HEK293 (cell line): Measurements from ENCODE around the gene PITPNB.

ENCODE experiments used
- CTCF ChIA-PET: fragments of 350-600 bp; formaldehyde crosslinking; extraction: SDS; loops from one replicate; lab custom pipeline; 2021; ENCODE audit warnings: antibody characterized with exemption; lab: Yijun Ruan, JAX
- POLR2A ChIA-PET: fragments of 300-600 bp; formaldehyde crosslinking; extraction: SDS; loops from one replicate; lab custom pipeline; 2020; ENCODE audit warnings: antibody characterized with exemption, inconsistent platforms; lab: Yijun Ruan, JAX
- H3K27ac ChIP-seq: fragments of 200-500 bp; sonication (Bioruptor generic); 2 replicates; pipeline ENCODE4 v1.5.1; 2014; ENCODE audit warnings: low read depth, low read length, control low read depth, inconsistent platforms; ENCODE audit errors: extremely low read depth
- H3K36me3 ChIP-seq, 2 experiments: fragments of 200-500 bp in 1 of 2; sonication (Bioruptor generic) in 1 of 2; 1 replicate in 1 of 2; 2 replicates in 1 of 2; pipeline ENCODE4 v1.5.1; 2014 to 2017; ENCODE audit warnings: inconsistent platforms in 2 of 2, low read length in 2 of 2; ENCODE audit not compliant: control insufficient read depth in 2 of 2, insufficient read depth in 1 of 2
- H3K4me1 ChIP-seq: fragments of 200-500 bp; sonication (Bioruptor generic); 2 replicates; pipeline ENCODE4 v1.5.1; 2014; ENCODE audit warnings: mild to moderate bottlenecking, low read length, inconsistent platforms; ENCODE audit not compliant: control insufficient read depth, insufficient read depth
- H3K4me3 ChIP-seq: 2 replicates; pipeline ENCODE4 v1.5.1; 2011; ENCODE audit warnings: low read depth, mild to moderate bottlenecking, control low read depth, low read length, moderate library complexity
- H3K9me3 ChIP-seq: fragments of 200-500 bp; sonication (Bioruptor generic); 2 replicates; pipeline ENCODE4 v1.5.1; 2014; ENCODE audit warnings: low read depth, low read length, inconsistent platforms; ENCODE audit not compliant: control insufficient read depth, insufficient read depth
- GLI4 ChIP-seq: fragments of 450-650 bp; formaldehyde crosslinking; IDR thresholded peaks from 2 replicates; pipeline ENCODE4 v1.5.1; 2016; ENCODE audit warnings: missing biosample characterization, missing genetic modification characterization
- GLIS1 ChIP-seq: fragments of 450-650 bp; formaldehyde crosslinking; IDR thresholded peaks from 2 replicates; pipeline ENCODE4 v1.5.1; 2016; ENCODE audit warnings: missing biosample characterization, missing genetic modification characterization
- GLIS2 ChIP-seq: fragments of 450-650 bp; formaldehyde crosslinking; IDR thresholded peaks from 2 replicates; pipeline ENCODE4 v1.5.1; 2016; ENCODE audit warnings: missing biosample characterization, missing genetic modification characterization
- HIC1 ChIP-seq: fragments of 450-650 bp; formaldehyde crosslinking; IDR thresholded peaks from 2 replicates; pipeline ENCODE4 v1.5.1; 2016; ENCODE audit warnings: missing biosample characterization, missing genetic modification characterization
- HOXC10 ChIP-seq: sonication (generic); formaldehyde crosslinking; IDR thresholded peaks from 2 replicates; pipeline ENCODE4 v1.8.1; 2023; ENCODE audit warnings: mild to moderate bottlenecking, missing genetic modification reagents
- HOXD13 ChIP-seq: sonication (generic); formaldehyde crosslinking; IDR thresholded peaks from 2 replicates; pipeline ENCODE4 v1.8.0; 2022; ENCODE audit warnings: missing genetic modification reagents, borderline replicate concordance
- IKZF3 ChIP-seq: fragments of 450-650 bp; IDR thresholded peaks from 2 replicates; pipeline ENCODE4 v1.5.0; 2018; ENCODE audit warnings: missing biosample characterization, mild to moderate bottlenecking, missing genetic modification characterization, moderate library complexity
- MEIS1 ChIP-seq: sonication (generic); formaldehyde crosslinking; IDR thresholded peaks from 2 replicates; pipeline ENCODE4 v1.8.1; 2022; ENCODE audit warnings: missing genetic modification reagents, mild to moderate bottlenecking, borderline replicate concordance
- SALL2 ChIP-seq: fragments of 450-650 bp; formaldehyde crosslinking; IDR thresholded peaks from 2 replicates; pipeline ENCODE4 v1.5.0; 2017; ENCODE audit warnings: missing biosample characterization, mild to moderate bottlenecking, missing genetic modification characterization, borderline replicate concordance
- SCRT2 ChIP-seq: fragments of 450-650 bp; formaldehyde crosslinking; IDR thresholded peaks from 2 replicates; pipeline ENCODE4 v1.5.1; 2016; ENCODE audit warnings: missing biosample characterization, missing genetic modification characterization
- ZBTB44 ChIP-seq: fragments of 450-650 bp; IDR thresholded peaks from 2 replicates; pipeline ENCODE4 v1.5.1; 2018; ENCODE audit warnings: missing biosample characterization, mild to moderate bottlenecking, missing genetic modification characterization
- ZBTB6 ChIP-seq: fragments of 450-650 bp; formaldehyde crosslinking; IDR thresholded peaks from 2 replicates; pipeline ENCODE4 v1.5.1; 2017; ENCODE audit warnings: missing biosample characterization, missing genetic modification characterization
- ZNF10 ChIP-seq: fragments of 450-650 bp; formaldehyde crosslinking; IDR thresholded peaks from 2 replicates; pipeline ENCODE4 v1.5.1; 2017; ENCODE audit warnings: missing biosample characterization, missing genetic modification characterization
- ZNF138 ChIP-seq: fragments of 450-650 bp; formaldehyde crosslinking; IDR thresholded peaks from 2 replicates; pipeline ENCODE4 v1.5.1; 2016; ENCODE audit warnings: missing biosample characterization, missing genetic modification characterization, borderline replicate concordance
- ZNF302 ChIP-seq: fragments of 450-650 bp; formaldehyde crosslinking; IDR thresholded peaks from 2 replicates; pipeline ENCODE4 v1.5.1; 2016; ENCODE audit warnings: missing biosample characterization, missing genetic modification characterization, low read depth
- ZNF341 ChIP-seq: fragments of 450-650 bp; formaldehyde crosslinking; IDR thresholded peaks from 2 replicates; pipeline ENCODE4; 2016; ENCODE audit warnings: low read depth, missing biosample characterization, missing genetic modification characterization
- ZNF518A ChIP-seq: fragments of 450-650 bp; formaldehyde crosslinking; conservative IDR thresholded peaks from 2 replicates; pipeline ENCODE4 v1.5.1; 2016; ENCODE audit warnings: low read depth, missing biosample characterization, missing genetic modification characterization
- ZNF560 ChIP-seq: fragments of 450-650 bp; formaldehyde crosslinking; IDR thresholded peaks from 2 replicates; pipeline ENCODE4 v1.5.1; 2017; ENCODE audit warnings: missing biosample characterization, missing genetic modification characterization, borderline replicate concordance
- ZNF580 ChIP-seq: fragments of 450-650 bp; formaldehyde crosslinking; IDR thresholded peaks from 2 replicates; pipeline ENCODE4 v1.5.1; 2016; ENCODE audit warnings: missing biosample characterization, missing genetic modification characterization
- ZNF585B ChIP-seq: fragments of 450-650 bp; formaldehyde crosslinking; IDR thresholded peaks from 2 replicates; pipeline ENCODE4 v1.5.1; 2016; ENCODE audit warnings: missing biosample characterization, missing genetic modification characterization
- ZNF624 ChIP-seq: fragments of 450-650 bp; formaldehyde crosslinking; IDR thresholded peaks from 2 replicates; pipeline ENCODE4 v1.5.1; 2017; ENCODE audit warnings: missing biosample characterization, missing genetic modification characterization
- ZNF660 ChIP-seq: fragments of 450-650 bp; IDR thresholded peaks from 2 replicates; pipeline ENCODE4 v1.5.1; 2018; ENCODE audit warnings: missing biosample characterization, mild to moderate bottlenecking, missing genetic modification characterization
- ZNF670 ChIP-seq: fragments of 450-650 bp; formaldehyde crosslinking; IDR thresholded peaks from 2 replicates; pipeline ENCODE4 v1.5.1; 2016; ENCODE audit warnings: missing biosample characterization, missing genetic modification characterization, low read depth

PITPNB gene

GRCh38 chr22:27962268-27963044, 43.4 kb upstream of the PITPNB start (continued):
- TF ChIP-seq ZBTB44 (0 out of 2 replicates have a peak, but pooled peaks have one; percentile 3), SCRT2 (tag by site-specific recombination) (peak; percentile 92), ZBTB6 (no peak), HIC1 (peak; percentile 67), GLIS1 (tag by site-specific recombination) (peak; percentile 67), IKZF3 (tag by site-specific recombination) (peak; percentile 41; the same call in 1 of the 2 replicates), ZNF624 (no peak), GLIS2 (tag by site-specific recombination) (peak; percentile 22; the same call in 1 of the 2 replicates), ZNF580 (tag by site-specific recombination) (0 out of 2 replicates have a peak, but pooled peaks have one; percentile 68), ZNF560 (no peak)

- no peaks in the 10 kb centered on the region for H3K9me3 ChIP-seq
- peak overlapping the region; percentile 44; the same call in 1 of the 2 replicates for H3K27ac ChIP-seq
- H3K4me3 ChIP-seq: no peak overlapping the region
- H3K36me3 ChIP-seq: no peaks in the 10 kb centered on the region
- CTCF ChIA-PET: interaction anchor here (0.6 to 2.1 kb wide), 4 partner anchors 12 to 1284 kb away, joined by 3 to 6 read pairs (median 3); no protein-coding TSS in a partner anchor
- POLR2A ChIA-PET: no interaction called here
- H3K4me1 ChIP-seq: peaks cover 23% of the 10 kb centered on the region
- TF ChIP-seq SALL2 (tag by site-specific recombination) (no peak), ZNF10 (tag by site-specific recombination) (no peak), MEIS1 (no peak), GLI4 (tag by site-specific recombination) (no peak), ZNF660 (no peak)
Observed at GRCh38 chr22:27961680-27962079, 42.6 kb upstream of the PITPNB start.

- H3K27ac ChIP-seq: no peak overlapping the region
- no peaks in the 10 kb centered on the region for H3K9me3 ChIP-seq
- H3K4me3 ChIP-seq: no peak overlapping the region
- H3K4me1 ChIP-seq: peaks cover 23% of the 10 kb centered on the region
- POLR2A ChIA-PET: no interaction called here
- no peaks in the 10 kb centered on the region for H3K36me3 ChIP-seq
- CTCF ChIA-PET: interaction anchor here (0.6 to 2.1 kb wide), 4 partner anchors 13 to 1285 kb away, joined by 3 to 6 read pairs (median 3); no protein-coding TSS in a partner anchor
- TF ChIP-seq HOXC10 (CRISPR knock-in tag) (no peak), ZNF138 (tag by site-specific recombination) (no peak), ZNF585B (tag by site-specific recombination) (no peak), HOXD13 (no peak), ZNF518A (tag by site-specific recombination) (no peak), GLIS2 (tag by site-specific recombination) (no peak), ZNF341 (no peak), ZNF670 (tag by site-specific recombination) (no peak), ZNF302 (tag by site-specific recombination) (no peak)
Observed at GRCh38 chr22:27961182-27961581, 42.1 kb upstream of the PITPNB start.
